Measurements from ENCODE around the gene ZNF69. TPM values are rescaled to one million over a fixed set of nuclear protein-coding genes. Genes with fewer than 3 reads are reported as not detected.

ZNF69 gene
- total RNA-seq, 2 donors from 2014 or later: 24.6 to 28.8 TPM

GRCh38 chr19:11942008-11942842, 54.6 kb downstream of the ZNF69 start:
- peaks cover 58% of the 10 kb centered on the region for H3K36me3 ChIP-seq (ENCODE audit: control insufficient read depth, insufficient read depth, low read length)
- Mint-ChIP-seq H3K4me1 (no peaks in the 10 kb centered on the region), H3K27me3 (ENCODE audit: insufficient read depth) (no peaks in the 10 kb centered on the region), H3K4me3 (no peak overlapping the region), H3K27ac (no peak overlapping the region), H3K36me3 (ENCODE audit: low read depth) (peaks cover 79% of the 10 kb centered on the region), H3K9me3 (peaks cover 95% of the 10 kb centered on the region)
- H3K27me3 ChIP-seq (ENCODE audit: control insufficient read depth, insufficient read depth, low read length, poor library complexity, severe bottlenecking): no peaks in the 10 kb centered on the region
- H3K27ac ChIP-seq (ENCODE audit: low read depth, low read length): no peak overlapping the region
- no peak for DNase-seq
- no peak for TF ChIP-seq CTCF (conservative IDR thresholded peaks at IDR 0.05)
- 92 to 97% methylated on average over 6 to 10 of the region's 10 CpGs for WGBS, 2 experiments (ENCODE audit: insufficient coverage in 1 of 2, insufficient read length in 1 of 2)
- peaks cover 72% of the 10 kb centered on the region for H3K9me3 ChIP-seq (ENCODE audit: control insufficient read depth, low read length)
- no peaks in the 10 kb centered on the region for H3K4me1 ChIP-seq (ENCODE audit: control insufficient read depth, insufficient read depth, low read length)
- H3K9ac ChIP-seq (ENCODE audit: extremely low read depth, low read length, poor library complexity, severe bottlenecking): no peak overlapping the region
- H3K4me3 ChIP-seq (ENCODE audit: low read length): peak overlapping the region; percentile 61

GRCh38 chr19:11942843-11943108, 55.2 kb downstream of the ZNF69 start:
- Mint-ChIP-seq H3K27ac (no peak overlapping the region), H3K9me3 (peaks cover 95% of the 10 kb centered on the region), H3K4me1 (no peaks in the 10 kb centered on the region), H3K4me3 (no peak overlapping the region), H3K36me3 (ENCODE audit: low read depth) (peaks cover 82% of the 10 kb centered on the region), H3K27me3 (ENCODE audit: insufficient read depth) (no peaks in the 10 kb centered on the region)
- no peak for TF ChIP-seq CTCF (conservative IDR thresholded peaks at IDR 0.05)
- H3K9ac ChIP-seq (ENCODE audit: extremely low read depth, low read length, poor library complexity, severe bottlenecking): no peak overlapping the region
- H3K9me3 ChIP-seq (ENCODE audit: control insufficient read depth, low read length): peaks cover 74% of the 10 kb centered on the region
- H3K4me3 ChIP-seq (ENCODE audit: low read length): peak overlapping the region; percentile 61
- no peaks in the 10 kb centered on the region for H3K4me1 ChIP-seq (ENCODE audit: control insufficient read depth, insufficient read depth, low read length)
- H3K36me3 ChIP-seq (ENCODE audit: control insufficient read depth, insufficient read depth, low read length): peaks cover 64% of the 10 kb centered on the region
- no peaks in the 10 kb centered on the region for H3K27me3 ChIP-seq (ENCODE audit: control insufficient read depth, insufficient read depth, low read length, poor library complexity, severe bottlenecking)
- no peak overlapping the region for H3K27ac ChIP-seq (ENCODE audit: low read depth, low read length)
- DNase-seq: no peak

GRCh38 chr19:11944656-11945055, 57.1 kb downstream of the ZNF69 start:
- H3K27me3 Mint-ChIP-seq (ENCODE audit: insufficient read depth): no peaks in the 10 kb centered on the region
- no peak for TF ChIP-seq CTCF (conservative IDR thresholded peaks at IDR 0.05)
- no peak overlapping the region for H3K27ac Mint-ChIP-seq
- peaks cover 97% of the 10 kb centered on the region for H3K9me3 Mint-ChIP-seq
- no peaks in the 10 kb centered on the region for H3K4me1 Mint-ChIP-seq
- Histone ChIP-seq H3K9me3 (ENCODE audit: control insufficient read depth, low read length) (peaks cover 86% of the 10 kb centered on the region), H3K36me3 (ENCODE audit: control insufficient read depth, insufficient read depth, low read length) (peaks cover 80% of the 10 kb centered on the region), H3K27me3 (ENCODE audit: control insufficient read depth, insufficient read depth, low read length, poor library complexity, severe bottlenecking) (no peaks in the 10 kb centered on the region), H3K9ac (ENCODE audit: extremely low read depth, low read length, poor library complexity, severe bottlenecking) (no peak overlapping the region), H3K4me1 (ENCODE audit: control insufficient read depth, insufficient read depth, low read length) (no peaks in the 10 kb centered on the region), H3K4me3 (ENCODE audit: low read length) (peak overlapping the region; percentile 66), H3K27ac (ENCODE audit: low read depth, low read length) (no peak overlapping the region)
- DNase-seq: no peak
- peaks cover 91% of the 10 kb centered on the region for H3K36me3 Mint-ChIP-seq (ENCODE audit: low read depth)
- WGBS, 2 experiments (ENCODE audit: insufficient coverage in 1 of 2, insufficient read length in 1 of 2): 92 to 100% methylated on average over 3 to 4 of the region's 4 CpGs
- H3K4me3 Mint-ChIP-seq: no peak overlapping the region

All from endodermal cell (in vitro differentiated cells).